ENCODE data around the gene KLHL36. TPM values are rescaled to one million over a fixed set of nuclear protein-coding genes. Genes with fewer than 3 reads are reported as not detected.

The KLHL36 gene
- total RNA-seq, 1 experiment from 2014 or later = 56.1 TPM

- TF ChIP-seq ATF6 (CRISPR knock-in tag; IDR thresholded peaks at IDR 0.05) (no peak), TP53 (CRISPR knock-in tag; IDR thresholded peaks at IDR 0.05) (no peak), RORB (CRISPR knock-in tag; IDR thresholded peaks at IDR 0.05) (no peak)
Observed at GRCh38 chr16:84678541-84678940, 30.2 kb downstream of the KLHL36 start (continued).

GRCh38 chr16:84680165-84680842 is 32.0 kb downstream of the KLHL36 start:
- POLR2A ChIA-PET = no interaction called here
- no peaks in the 10 kb centered on the region for H3K27me3 Mint-ChIP-seq (ENCODE audit: low read depth)
- ATAC-seq (no peak), DNase-seq (ENCODE audit: low spot score) (no peak)
- peaks cover 34% of the 10 kb centered on the region for H3K4me1 Mint-ChIP-seq
- no peaks in the 10 kb centered on the region for H3K36me3 Mint-ChIP-seq
- CTCF ChIA-PET = interaction anchor here (1.6 kb wide), 1 partner anchor 9 kb away, joined by 6 read pairs; no protein-coding TSS in a partner anchor
- H3K4me3 Mint-ChIP-seq = no peak overlapping the region
- no peak overlapping the region for H3K27ac Mint-ChIP-seq
- TF ChIP-seq ZNF671 (CRISPR knock-in tag; IDR thresholded peaks at IDR 0.05) = no peak
- no peak for TF ChIP-seq ZBTB43 (CRISPR knock-in tag; IDR thresholded peaks at IDR 0.05)
- TF ChIP-seq ARID4B (CRISPR knock-in tag; IDR thresholded peaks at IDR 0.05; ENCODE audit: borderline replicate concordance) = no peak
- no peak for TF ChIP-seq FOXP1 (CRISPR knock-in tag; IDR thresholded peaks at IDR 0.05; ENCODE audit: borderline replicate concordance)
- no peak for TF ChIP-seq CREM (CRISPR knock-in tag; IDR thresholded peaks at IDR 0.05)
- TF ChIP-seq CTCF (IDR thresholded peaks at IDR 0.05) = no peak
- TF ChIP-seq NR1H2 (CRISPR knock-in tag; IDR thresholded peaks at IDR 0.05) = no peak
- no peak for TF ChIP-seq HMGA2 (CRISPR knock-in tag; IDR thresholded peaks at IDR 0.05)
- TF ChIP-seq MYBL2 (CRISPR knock-in tag; IDR thresholded peaks at IDR 0.05) = no peak
- no peak for TF ChIP-seq SMAD3 (CRISPR knock-in tag; IDR thresholded peaks at IDR 0.05; ENCODE audit: borderline replicate concordance)
- TF ChIP-seq OVOL2 (CRISPR knock-in tag; IDR thresholded peaks at IDR 0.05; ENCODE audit: borderline replicate concordance) = no peak
- TF ChIP-seq JUN (CRISPR knock-in tag; IDR thresholded peaks at IDR 0.05) = no peak
- no peak for TF ChIP-seq AR (CRISPR knock-in tag; IDR thresholded peaks at IDR 0.05)
- TF ChIP-seq ZNF317 (CRISPR knock-in tag; IDR thresholded peaks at IDR 0.05; ENCODE audit: borderline replicate concordance, low read depth) = no peak
- TF ChIP-seq ETV6 (CRISPR knock-in tag; IDR thresholded peaks at IDR 0.05) = no peak
- TF ChIP-seq CBFB (CRISPR knock-in tag; IDR thresholded peaks at IDR 0.05; ENCODE audit: low read depth) = no peak
- no peaks in the 10 kb centered on the region for H3K9me3 Mint-ChIP-seq
